Measurements from ENCODE around the gene HYI.

- no peak for TF ChIP-seq EP300 (IDR thresholded peaks at IDR 0.05)
- no peak for TF ChIP-seq POLR2A (IDR thresholded peaks at IDR 0.05)
Observed at GRCh38 chr1:43422995-43423671, 30.6 kb downstream of the HYI start.
